Activated CD4-positive, alpha-beta memory T cell treated with anti-CD3 and anti-CD28 coated beads, Interleukin-2, amount 10 ng/mL, durations not matched to agents 7 days and 5 days (primary cell): ENCODE results near the gene DNAH11. TPM values are rescaled to one million over a fixed set of nuclear protein-coding genes. Genes with fewer than 3 reads are reported as not detected.
A peak's percentile ranks its signal among the peaks of the same experiment; 100 is the strongest.
"Not testable (repeated sequence)": the region's sequence is repeated elsewhere in the genome, so short reads cannot be mapped to it uniquely, and the experiment has no call there.

Experiments
- CTCF ChIA-PET: fragments of 350-600 bp; sonication (Branson Sonifier 250); formaldehyde crosslinking; loops from one replicate; lab custom pipeline; 2021; ENCODE audit warnings: antibody characterized with exemption, inconsistent platforms; lab: Charles Lee
- POLR2A ChIA-PET: fragments of 350-600 bp; sonication (Branson Sonifier 250); formaldehyde crosslinking; loops from one replicate; lab custom pipeline; 2021; ENCODE audit warnings: antibody characterized with exemption; lab: Charles Lee
- DNase-seq: peaks from one replicate; pipeline ENCODE4 v3.0.0-alpha.2; 2020
- H3K27ac Mint-ChIP-seq: one replicate; pipeline ENCODE4 v1.8.0; 2021; ENCODE audit warnings: mild to moderate bottlenecking, mixed read lengths
- H3K27me3 Mint-ChIP-seq: one replicate; pipeline ENCODE4 v1.8.0; 2021; ENCODE audit warnings: mixed read lengths
- H3K36me3 Mint-ChIP-seq: one replicate; pipeline ENCODE4 v1.8.0; 2021; ENCODE audit warnings: low read depth, mixed read lengths
- H3K4me1 Mint-ChIP-seq: one replicate; pipeline ENCODE4 v1.8.0; 2021; ENCODE audit warnings: mixed read lengths
- H3K4me3 Mint-ChIP-seq: one replicate; pipeline ENCODE4 v1.8.0; 2021; ENCODE audit warnings: mild to moderate bottlenecking, mixed read lengths
- H3K9me3 Mint-ChIP-seq: one replicate; pipeline ENCODE4 v1.8.0; 2021; ENCODE audit warnings: mixed read lengths
- total RNA-seq, 2 experiments: library from RNA; stranded (reverse); gene quantifications; one replicate each; pipeline ENCODE4 v1.2.3, GENCODE V29; 2021

DNAH11 gene
- total RNA-seq: 1 to 10 TPM; 2.1 to 2.2 TPM

DNA sequence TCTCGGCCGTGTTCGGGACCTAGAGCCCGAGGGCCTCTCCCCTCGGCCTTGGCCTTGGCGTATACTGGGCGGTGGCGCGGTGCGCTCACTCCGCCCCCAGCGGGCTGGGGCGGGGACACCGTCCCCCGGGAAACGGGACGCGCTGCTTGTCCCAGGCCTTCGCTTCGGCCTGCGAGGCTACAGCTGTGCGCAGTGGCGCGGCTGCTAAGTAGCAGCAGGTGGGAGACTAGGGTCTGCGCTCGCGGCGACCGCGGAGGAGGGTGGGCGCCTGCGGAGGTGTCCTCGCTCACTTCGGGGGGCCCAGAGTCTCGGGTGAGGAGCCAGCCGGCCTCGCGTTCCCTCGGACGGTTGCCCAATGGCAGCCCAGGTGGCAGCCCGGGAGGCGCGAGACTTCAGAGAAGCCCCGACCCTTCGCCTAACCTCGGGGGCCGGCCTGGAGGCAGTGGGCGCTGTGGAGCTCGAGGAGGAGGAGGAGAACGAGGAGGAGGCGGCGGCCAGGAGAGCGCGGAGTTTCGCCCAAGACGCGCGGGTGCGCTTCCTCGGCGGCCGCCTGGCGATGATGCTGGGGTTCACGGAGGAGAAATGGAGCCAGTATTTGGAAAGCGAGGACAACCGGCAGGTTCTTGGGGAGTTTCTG lies at the start of gene DNAH11:
Gene DNAH11, plus strand, starts transcription at position 149 of the 637 bp plus-strand sequence. Its CDS starts 207 bp downstream, at position 356.
- peak within 1 kb of the TSS; percentile 73 for H3K4me3 Mint-ChIP-seq
- H3K4me1 Mint-ChIP-seq: peaks cover 12% of the 10 kb centered on the region
- peaks cover 73% of the 10 kb centered on the region for H3K27me3 Mint-ChIP-seq
- no peak within 1 kb of the TSS for H3K27ac Mint-ChIP-seq
- H3K9me3 Mint-ChIP-seq: peaks cover 2% of the 10 kb centered on the region
- ChIA-PET CTCF (no interaction called here), POLR2A (no interaction called here)
- peak; percentile 38 for DNase-seq
- no peaks in the 10 kb centered on the region for H3K36me3 Mint-ChIP-seq

DNA sequence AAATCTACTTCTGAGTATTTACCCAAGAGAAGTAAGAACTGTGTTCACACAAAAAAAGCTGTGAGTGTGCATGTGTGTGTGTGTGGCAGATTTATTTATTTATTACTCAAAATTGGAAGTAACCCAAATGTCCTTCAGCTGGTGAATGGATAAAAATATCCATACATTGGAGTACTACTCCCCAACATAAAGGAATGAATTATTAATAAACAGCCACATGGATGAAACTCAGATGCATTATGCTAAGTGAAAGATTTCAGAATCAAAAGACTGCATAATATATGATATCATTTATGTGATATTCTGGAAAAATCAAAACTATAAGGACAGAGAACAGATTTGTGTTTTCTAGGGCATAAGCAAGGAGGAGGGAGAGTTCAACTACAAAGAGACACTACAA lies 47.1 kb upstream of the DNAH11 start:
- Mint-ChIP-seq H3K27ac (no peak overlapping the region), H3K9me3 (peaks cover 43% of the 10 kb centered on the region), H3K27me3 (no peaks in the 10 kb centered on the region), H3K36me3 (peaks cover 85% of the 10 kb centered on the region), H3K4me3 (no peak overlapping the region), H3K4me1 (no peaks in the 10 kb centered on the region)
- CTCF ChIA-PET: no interaction called here
- DNase-seq: no peak
- POLR2A ChIA-PET: no interaction called here

DNA sequence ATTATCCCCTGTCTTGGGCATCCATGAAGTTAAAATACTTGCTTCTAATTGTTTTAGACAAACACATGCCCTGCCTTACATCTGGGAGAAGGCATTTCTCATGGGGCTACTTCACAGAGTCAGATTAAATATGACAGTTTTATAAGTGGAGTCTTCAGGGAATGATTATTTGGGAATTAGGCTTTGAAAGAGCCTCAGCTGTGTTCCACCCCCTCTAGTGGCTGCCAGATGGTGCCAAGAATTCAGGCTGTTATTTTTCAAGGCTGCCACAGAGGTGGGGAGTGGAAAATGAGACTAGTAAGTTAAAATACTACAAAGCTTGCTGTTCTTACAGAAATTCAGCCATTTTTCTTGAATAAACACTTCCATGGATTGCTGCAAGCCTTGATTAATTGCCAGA lies 45.8 kb upstream of the DNAH11 start:
- Mint-ChIP-seq H3K9me3 (peaks cover 36% of the 10 kb centered on the region), H3K4me1 (no peaks in the 10 kb centered on the region), H3K4me3 (no peak overlapping the region), H3K27me3 (no peaks in the 10 kb centered on the region), H3K27ac (no peak overlapping the region), H3K36me3 (peaks cover 85% of the 10 kb centered on the region)
- POLR2A ChIA-PET: interaction anchor here (1.0 kb wide), 1 partner anchor 70 kb away, joined by 3 read pairs; the partner anchor contains the start of gene SP4
- no peak for DNase-seq
- CTCF ChIA-PET: no interaction called here

- Mint-ChIP-seq H3K27me3 (no peaks in the 10 kb centered on the region), H3K36me3 (peaks cover 90% of the 10 kb centered on the region), H3K4me1 (peaks cover 2% of the 10 kb centered on the region), H3K4me3 (no peak overlapping the region), H3K27ac (no peak overlapping the region), H3K9me3 (peaks cover 42% of the 10 kb centered on the region)
- ChIA-PET POLR2A (interaction anchor here (1.1 kb wide), 1 partner anchor 145 kb away, joined by 3 read pairs; no protein-coding TSS in a partner anchor), CTCF (interaction anchor here (0.5 to 1.0 kb wide), 3 partner anchors 17 to 371 kb away, joined by 3 read pairs; no protein-coding TSS in a partner anchor)
- no peak for DNase-seq
Measured at GRCh38 chr7:21500117-21500832, 42.6 kb upstream of the DNAH11 start.

- Mint-ChIP-seq H3K9me3 (peaks cover 51% of the 10 kb centered on the region), H3K4me3 (no peak overlapping the region), H3K27me3 (no peaks in the 10 kb centered on the region), H3K4me1 (peaks cover 4% of the 10 kb centered on the region), H3K36me3 (peaks cover 93% of the 10 kb centered on the region), H3K27ac (no peak overlapping the region)
- POLR2A ChIA-PET: no interaction called here
- CTCF ChIA-PET: no interaction called here
- no peak for DNase-seq
Measured at GRCh38 chr7:21504021-21504420, 38.8 kb upstream of the DNAH11 start.

GRCh38 chr7:21507627-21508343 lies 35.1 kb upstream of the DNAH11 start:
- no peak for DNase-seq
- peaks cover 42% of the 10 kb centered on the region for H3K9me3 Mint-ChIP-seq
- ChIA-PET CTCF (interaction anchor here (0.7 to 1.3 kb wide), 4 partner anchors 99 to 267 kb away, joined by 3 to 4 read pairs (median 4); no protein-coding TSS in a partner anchor), POLR2A (interaction anchor here (1.1 kb wide), 1 partner anchor 80 kb away, joined by 3 read pairs; the partner anchor contains the start of gene SP4)
- H3K4me3 Mint-ChIP-seq: no peak overlapping the region
- H3K27ac Mint-ChIP-seq: no peak overlapping the region
- no peaks in the 10 kb centered on the region for H3K27me3 Mint-ChIP-seq
- peaks cover 3% of the 10 kb centered on the region for H3K4me1 Mint-ChIP-seq
- peaks cover 88% of the 10 kb centered on the region for H3K36me3 Mint-ChIP-seq

DNA sequence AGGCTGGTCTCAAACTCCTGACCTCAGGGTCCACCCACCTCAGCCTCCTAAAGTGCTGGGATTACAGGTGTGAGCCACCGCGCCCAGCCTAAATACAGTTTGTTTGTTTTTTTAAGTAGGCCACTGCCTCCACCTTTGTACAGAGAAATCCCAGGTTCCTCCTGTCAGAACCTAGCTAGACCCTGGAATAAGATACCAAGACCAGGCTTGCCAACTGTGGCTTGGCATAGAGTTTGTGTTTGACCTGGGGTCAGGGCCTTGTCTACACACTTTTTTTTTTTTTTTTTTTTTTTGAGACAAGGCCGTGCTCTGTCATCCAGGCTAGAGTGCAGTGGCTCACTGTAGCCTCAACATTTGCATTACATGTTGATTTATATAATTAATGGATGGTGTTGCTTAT lies 34.3 kb upstream of the DNAH11 start:
- H3K4me3 Mint-ChIP-seq: no peak overlapping the region
- H3K4me1 Mint-ChIP-seq: peaks cover 1% of the 10 kb centered on the region
- POLR2A ChIA-PET: interaction anchor here (1.1 kb wide), 1 partner anchor 81 kb away, joined by 3 read pairs; the partner anchor contains the start of gene SP4
- H3K36me3 Mint-ChIP-seq: peaks cover 83% of the 10 kb centered on the region
- no peak for DNase-seq
- no peak overlapping the region for H3K27ac Mint-ChIP-seq
- H3K27me3 Mint-ChIP-seq: no peaks in the 10 kb centered on the region
- CTCF ChIA-PET: interaction anchor here (0.7 to 1.3 kb wide), 3 partner anchors 9 to 267 kb away, joined by 3 to 4 read pairs (median 3); no protein-coding TSS in a partner anchor
- peaks cover 40% of the 10 kb centered on the region for H3K9me3 Mint-ChIP-seq

GRCh38 chr7:21514062-21514461 lies 28.8 kb upstream of the DNAH11 start:
- Mint-ChIP-seq H3K9me3 (no peaks in the 10 kb centered on the region), H3K36me3 (peaks cover 45% of the 10 kb centered on the region), H3K4me3 (no peak overlapping the region), H3K27me3 (no peaks in the 10 kb centered on the region), H3K4me1 (no peaks in the 10 kb centered on the region), H3K27ac (no peak overlapping the region)
- CTCF ChIA-PET: no interaction called here
- POLR2A ChIA-PET: no interaction called here
- DNase-seq: no peak

DNA sequence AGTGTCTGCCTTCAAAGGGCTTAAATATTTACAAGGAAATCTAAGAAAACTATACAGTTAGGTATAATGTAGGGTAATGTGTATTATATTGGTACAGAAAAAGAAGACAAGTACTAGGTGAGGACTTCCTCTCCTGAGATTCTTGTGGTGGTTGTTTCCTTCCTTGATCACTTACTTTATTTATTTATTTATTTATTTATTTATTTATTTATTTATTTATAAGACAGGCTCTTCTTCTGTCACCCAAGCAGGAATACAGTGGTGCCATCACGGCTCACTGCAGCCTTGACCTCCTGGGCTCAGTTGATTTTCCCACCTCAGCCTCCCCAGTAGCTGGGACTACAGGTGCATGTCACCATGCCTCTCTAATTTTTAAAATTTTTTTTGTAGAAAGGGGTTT lies 18.2 kb upstream of the DNAH11 start:
- ChIA-PET CTCF (interaction anchor here (1.6 kb wide), 1 partner anchor 268 kb away, joined by 3 read pairs; no protein-coding TSS in a partner anchor), POLR2A (no interaction called here)
- Mint-ChIP-seq H3K9me3 (no peaks in the 10 kb centered on the region), H3K36me3 (peaks cover 2% of the 10 kb centered on the region), H3K4me1 (no peaks in the 10 kb centered on the region), H3K27ac (no peak overlapping the region), H3K4me3 (no peak overlapping the region), H3K27me3 (peaks cover 3% of the 10 kb centered on the region)
- no peak for DNase-seq

DNA sequence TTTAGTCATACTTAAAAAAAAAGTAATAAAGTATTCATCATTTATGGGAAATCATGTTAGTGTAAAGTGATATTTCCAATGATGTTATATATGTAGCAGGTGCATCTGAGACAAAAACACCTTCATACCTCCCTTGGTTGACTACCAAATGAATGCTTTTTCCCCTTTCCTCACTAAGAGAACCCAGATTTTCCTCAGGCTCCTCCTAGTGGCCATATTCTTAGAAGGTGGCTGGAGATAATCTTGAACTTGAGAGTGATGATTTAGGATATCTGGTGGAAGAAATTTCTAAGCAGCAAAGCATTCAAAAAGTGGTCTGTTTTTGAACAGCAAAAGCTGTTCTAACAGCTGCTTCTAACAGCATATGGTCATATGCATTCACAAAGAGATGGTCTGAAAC lies 16.8 kb upstream of the DNAH11 start:
- H3K27ac Mint-ChIP-seq: no peak overlapping the region
- DNase-seq: no peak
- CTCF ChIA-PET: interaction anchor here (0.6 to 1.8 kb wide), 2 partner anchors 258 to 264 kb away, joined by 3 to 6 read pairs; no protein-coding TSS in a partner anchor
- no peak overlapping the region for H3K4me3 Mint-ChIP-seq
- peaks cover 2% of the 10 kb centered on the region for H3K36me3 Mint-ChIP-seq
- no peaks in the 10 kb centered on the region for H3K4me1 Mint-ChIP-seq
- no peaks in the 10 kb centered on the region for H3K9me3 Mint-ChIP-seq
- POLR2A ChIA-PET: no interaction called here
- peaks cover 13% of the 10 kb centered on the region for H3K27me3 Mint-ChIP-seq

- DNase-seq: no peak
- Mint-ChIP-seq H3K9me3 (no peaks in the 10 kb centered on the region), H3K4me3 (no peak overlapping the region), H3K36me3 (no peaks in the 10 kb centered on the region), H3K4me1 (no peaks in the 10 kb centered on the region), H3K27ac (no peak overlapping the region), H3K27me3 (peaks cover 13% of the 10 kb centered on the region)
- CTCF ChIA-PET: interaction anchor here (0.6 to 1.8 kb wide), 2 partner anchors 258 to 264 kb away, joined by 3 to 6 read pairs; no protein-coding TSS in a partner anchor
- POLR2A ChIA-PET: no interaction called here
Measured at GRCh38 chr7:21526448-21526847, 16.4 kb upstream of the DNAH11 start.

GRCh38 chr7:21532485-21532884 lies 10.4 kb upstream of the DNAH11 start:
- CTCF ChIA-PET, H3K27ac Mint-ChIP-seq, DNase-seq, H3K9me3 Mint-ChIP-seq, H3K4me1 Mint-ChIP-seq, H3K4me3 Mint-ChIP-seq, POLR2A ChIA-PET, H3K36me3 Mint-ChIP-seq: not testable (repeated sequence)
- H3K27me3 Mint-ChIP-seq: peaks cover 37% of the 10 kb centered on the region
